NCI-H510A (cell line): Measurements from ENCODE around the gene SPRYD3.

Experiments
- DNase-seq: peaks from one replicate; lab custom pipeline; 2025; lab: John Stamatoyannopoulos, UW

The SPRYD3 gene

DNA sequence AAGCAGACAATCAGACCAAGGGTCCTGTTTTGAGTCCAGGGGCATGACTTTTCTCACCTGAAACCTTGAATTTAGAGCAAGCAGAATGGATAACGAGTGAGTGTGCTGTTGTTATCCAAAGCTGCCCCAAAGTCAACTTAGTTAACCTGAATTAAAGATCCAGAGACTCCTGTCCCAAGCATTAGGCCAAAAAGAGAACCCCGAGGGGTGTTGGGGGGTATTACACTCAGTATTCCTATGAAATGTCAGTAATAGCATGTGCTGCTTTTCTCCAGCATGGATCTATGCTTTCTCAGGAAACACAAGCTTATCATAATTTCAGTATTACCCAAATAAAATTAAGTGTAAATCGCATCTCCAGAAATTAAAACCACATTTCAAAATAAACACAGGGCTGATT lies 53.9 kb downstream of the SPRYD3 start:
- DNase-seq = no peak

DNA sequence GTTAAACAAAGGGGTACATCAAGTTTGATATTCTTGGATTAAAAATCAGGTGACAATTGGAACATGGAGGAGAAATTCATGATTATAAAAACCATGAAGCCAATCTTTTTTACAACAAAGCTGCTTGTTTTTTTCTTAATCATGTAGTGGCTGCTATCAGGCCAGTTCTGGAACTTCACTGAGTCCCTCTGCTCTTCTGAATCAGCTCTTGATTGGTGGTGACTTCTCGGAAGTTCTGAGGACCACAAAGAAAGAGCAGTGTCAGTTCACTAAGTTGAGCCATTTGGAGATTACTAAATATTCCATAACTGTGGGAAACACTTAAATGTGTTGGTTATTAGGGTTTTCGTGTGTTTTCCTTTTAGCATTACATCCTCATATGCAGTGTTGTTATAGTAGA lies 64.5 kb downstream of the SPRYD3 start:
- DNase-seq = no peak
